ENCODE data around the gene PERCC1. TPM values are rescaled to one million over a fixed set of nuclear protein-coding genes. Genes with fewer than 3 reads are reported as not detected.
A peak's percentile ranks its signal among the peaks of the same experiment; 100 is the strongest.

Gene PERCC1
- total RNA-seq, 1 experiment from 2014 or later, result not detected

GRCh38 chr16:1414532-1415260, 16.2 kb upstream of the PERCC1 start, which contains the start of gene UNKL:
TSS of gene UNKL (minus strand) at chr16:1414704. CDS start at chr16:1414691, 13 bp downstream.
- Histone ChIP-seq H3K4me1 (ENCODE audit: insufficient read depth, low read length) (0 out of 2 replicates have a peak, but pooled peaks cover 5% of the 10 kb centered on the region), H3K27me3 (ENCODE audit: low read length) (no peaks in the 10 kb centered on the region), H3K9me2 (replicated peaks; ENCODE audit: low read length) (no peaks in the 10 kb centered on the region), H3K79me2 (ENCODE audit: low read length) (peaks cover 23% of the 10 kb centered on the region), H4K20me1 (ENCODE audit: low read length) (no peaks in the 10 kb centered on the region), H3K27ac (ENCODE audit: low read length) (no peak within 1 kb of the TSS), H3F3A (ENCODE audit: low read length, unreplicated experiment) (peaks cover 9% of the 10 kb centered on the region), H3K36me3 (ENCODE audit: low read depth, low read length) (no peaks in the 10 kb centered on the region), H3K4me3 (ENCODE audit: low read length) (peak within 1 kb of the TSS; percentile 76), H3K9ac (ENCODE audit: low read length) (peak within 1 kb of the TSS; percentile 47), H2AFZ (ENCODE audit: low read length) (peak within 1 kb of the TSS; percentile 81), H3K4me2 (ENCODE audit: low read length) (peak within 1 kb of the TSS; percentile 87), H3K9me3 (ENCODE audit: low read length) (no peaks in the 10 kb centered on the region)
- DNase-seq, result peak; percentile 41
- no TSS peak for BruUV-seq (replicated peaks)
- intact Hi-C loops (cut with micrococcal nuclease), result no loop called here
- POLR2A ChIA-PET (ENCODE audit: unreplicated experiment), result no interaction called here
- ATAC-seq, result peak; percentile 52
- TF ChIP-seq CTCF (conservative IDR thresholded peaks at IDR 0.05; ENCODE audit: low read depth, low read length), result no peak
- no peak for TF ChIP-seq EZH2 (IDR thresholded peaks at IDR 0.05; ENCODE audit: low read length, unreplicated experiment)
- no peak for TF ChIP-seq EZH2phosphoT487 (IDR thresholded peaks at IDR 0.05; ENCODE audit: borderline replicate concordance, low read length)
- CTCF ChIA-PET, result no interaction called here

GRCh38 chr16:1416521-1416941, 14.3 kb upstream of the PERCC1 start:
- DNase-seq (peak; percentile 20), ATAC-seq (no peak)
- no peaks in the 10 kb centered on the region for H3K9me3 ChIP-seq (ENCODE audit: low read length)
- H3K36me3 ChIP-seq (ENCODE audit: low read depth, low read length), result no peaks in the 10 kb centered on the region
- no TSS peak for BruUV-seq (replicated peaks)
- H3K27me3 ChIP-seq (ENCODE audit: low read length), result no peaks in the 10 kb centered on the region
- no peak overlapping the region for H3K4me2 ChIP-seq (ENCODE audit: low read length)
- 0 out of 2 replicates have a peak, but pooled peaks cover 5% of the 10 kb centered on the region for H3K4me1 ChIP-seq (ENCODE audit: insufficient read depth, low read length)
- no peak for TF ChIP-seq EZH2 (IDR thresholded peaks at IDR 0.05; ENCODE audit: low read length, unreplicated experiment)
- no peaks in the 10 kb centered on the region for H4K20me1 ChIP-seq (ENCODE audit: low read length)
- peaks cover 32% of the 10 kb centered on the region for H3K79me2 ChIP-seq (ENCODE audit: low read length)
- ChIA-PET CTCF (no interaction called here), POLR2A (ENCODE audit: unreplicated experiment) (no interaction called here)
- intact Hi-C loops (cut with micrococcal nuclease), result no loop called here
- no peak overlapping the region for H3K27ac ChIP-seq (ENCODE audit: low read length)
- H3K9ac ChIP-seq (ENCODE audit: low read length), result no peak overlapping the region
- H2AFZ ChIP-seq (ENCODE audit: low read length), result no peak overlapping the region
- H3K9me2 ChIP-seq (replicated peaks; ENCODE audit: low read length), result no peaks in the 10 kb centered on the region
- H3F3A ChIP-seq (ENCODE audit: low read length, unreplicated experiment), result peaks cover 9% of the 10 kb centered on the region
- no peak overlapping the region for H3K4me3 ChIP-seq (ENCODE audit: low read length)

GRCh38 chr16:1420111-1420539, 10.8 kb upstream of the PERCC1 start:
- no peaks in the 10 kb centered on the region for H4K20me1 ChIP-seq (ENCODE audit: low read length)
- POLR2A ChIA-PET (ENCODE audit: unreplicated experiment), result interaction anchor here (0.8 kb wide), 1 partner anchor 15 kb away, joined by 17 read pairs; no protein-coding TSS in a partner anchor
- ATAC-seq, result peak; percentile 34
- peak overlapping the region; percentile 46 for H3K27ac ChIP-seq (ENCODE audit: low read length)
- no peaks in the 10 kb centered on the region for H3K36me3 ChIP-seq (ENCODE audit: low read depth, low read length)
- H3K9me2 ChIP-seq (replicated peaks; ENCODE audit: low read length), result no peaks in the 10 kb centered on the region
- H3K4me1 ChIP-seq (ENCODE audit: insufficient read depth, low read length), result 0 out of 2 replicates have a peak, but pooled peaks cover 5% of the 10 kb centered on the region
- TSS peak; percentile 93 for BruUV-seq (replicated peaks)
- peak overlapping the region; percentile 100 for H3K4me2 ChIP-seq (ENCODE audit: low read length)
- no peaks in the 10 kb centered on the region for H3K9me3 ChIP-seq (ENCODE audit: low read length)
- peak overlapping the region; percentile 86 for H3K4me3 ChIP-seq (ENCODE audit: low read length)
- H3K79me2 ChIP-seq (ENCODE audit: low read length), result peaks cover 32% of the 10 kb centered on the region
- DNase-seq, result no peak
- no peaks in the 10 kb centered on the region for H3K27me3 ChIP-seq (ENCODE audit: low read length)
- intact Hi-C loops (cut with micrococcal nuclease), result no loop called here
- H2AFZ ChIP-seq (ENCODE audit: low read length), result peak overlapping the region; percentile 52; the same call in 1 of the 2 replicates
- TF ChIP-seq EZH2 (IDR thresholded peaks at IDR 0.05; ENCODE audit: low read length, unreplicated experiment), result no peak
- no peak for TF ChIP-seq EZH2phosphoT487 (IDR thresholded peaks at IDR 0.05; ENCODE audit: borderline replicate concordance, low read length)
- TF ChIP-seq CTCF (conservative IDR thresholded peaks at IDR 0.05; ENCODE audit: low read depth, low read length), result no peak
- CTCF ChIA-PET, result no interaction called here
- H3F3A ChIP-seq (ENCODE audit: low read length, unreplicated experiment), result peaks cover 6% of the 10 kb centered on the region
- H3K9ac ChIP-seq (ENCODE audit: low read length), result peak overlapping the region; percentile 94

Data from PC-3 (cell line).